GM19397 (cell line): Measurements from ENCODE around the gene SUCLA2.

Experiments
- ATAC-seq: cut with Tn5 transposase; IDR thresholded peaks from one replicate; pipeline ENCODE4 v1.9.1; 2021; ENCODE audit warnings: mild to moderate bottlenecking, moderate library complexity; ENCODE audit not compliant: unreplicated experiment

SUCLA2 gene

GRCh38 chr13:47904241-47904640 is 96.8 kb downstream of the SUCLA2 start:
- no peak for ATAC-seq

- no peak for ATAC-seq
Observed at GRCh38 chr13:47903836-47904235, 97.2 kb downstream of the SUCLA2 start.

GRCh38 chr13:47901441-47901840 is 99.6 kb downstream of the SUCLA2 start:
- ATAC-seq, result no peak

- ATAC-seq, result no peak
Observed at GRCh38 chr13:47898080-47898479, 103.0 kb downstream of the SUCLA2 start.

GRCh38 chr13:47897411-47898050 is 103.5 kb downstream of the SUCLA2 start:
- no peak for ATAC-seq

GRCh38 chr13:47896546-47896945 is 104.5 kb downstream of the SUCLA2 start:
- no peak for ATAC-seq

GRCh38 chr13:47896111-47896510 is 105.0 kb downstream of the SUCLA2 start:
- ATAC-seq, result no peak

GRCh38 chr13:47893527-47893926 is 107.5 kb downstream of the SUCLA2 start:
- no peak for ATAC-seq
